Prostate gland (tissue), 2 donors: ENCODE data around the gene UVRAG. TPM values are rescaled to one million over a fixed set of nuclear protein-coding genes. Genes with fewer than 3 reads are reported as not detected.

Source experiments
- DNase-seq: peaks from one replicate; pipeline ENCODE4 v3.0.0-alpha.2; 2019; ENCODE audit warnings: low spot score
- H3K27ac ChIP-seq, 2 donors: fragments of 200-600 bp; sonication (generic); 2 replicates each; pipeline ENCODE4 v1.5.1; 2017 to 2019
- H3K27me3 ChIP-seq: fragments of 200-600 bp; sonication (generic); replicated peaks from 2 replicates; pipeline ENCODE4 v1.5.1; 2019; ENCODE audit not compliant: insufficient read depth
- H3K36me3 ChIP-seq, 2 donors: fragments of 200-600 bp; sonication (generic); 1 replicate in 1 of 2; 2 replicates in 1 of 2; pipeline versions ENCODE4 v1.5.1 to v1.8.1; 2017 to 2019
- H3K4me1 ChIP-seq: fragments of 200-600 bp; sonication (generic); replicated peaks from 2 replicates; pipeline ENCODE4 v1.5.1; 2019
- H3K4me3 ChIP-seq, 2 donors: fragments of 200-600 bp; sonication (generic); 2 replicates each; pipeline ENCODE4 v1.5.1; 2017 to 2019
- H3K9me3 ChIP-seq: fragments of 200-600 bp; sonication (generic); 2 replicates; pipeline ENCODE4 v1.5.1; 2017
- POLR2A ChIP-seq: fragments of 450-650 bp; IDR thresholded peaks from one replicate; pipeline ENCODE4 v1.6.1; 2016; ENCODE audit warnings: antibody characterized with exemption, mild to moderate bottlenecking
- POLR2AphosphoS5 ChIP-seq: sonication (generic); formaldehyde crosslinking; IDR thresholded peaks from one replicate; pipeline ENCODE4 v1.6.1; 2017; ENCODE audit warnings: antibody characterized with exemption
- WGBS: methylation state at CpG from one replicate; pipeline ENCODE4 v1.1.5; 2018; 5-methylcytosine and 5-hydroxymethylcytosine counted together
- intact Hi-C: fragments of 100-400 bp; cut with DNase I; formaldehyde crosslinking; loops from one replicate; pipeline ENCODE4 v1.14.2; 2022
- total RNA-seq, 2 donors: library from RNA; depleted of rRNA; stranded (reverse); fragments of >200 nt; gene quantifications; one replicate each; pipeline ENCODE4 v1.1.0, GENCODE V29; 2016
- TF ChIP-seq, protein P1 (sequence below), 4 experiments: fragments of 200-600 bp in 2 of 4; fragments of 450-650 bp in 2 of 4; sonication (generic) in 2 of 4; IDR thresholded peaks; 1 replicate in 3 of 4; 2 replicates in 1 of 4; pipeline ENCODE4 v1.5.1; 2016 to 2019; ENCODE audit warnings: antibody characterized with exemption in 4 of 4, mild to moderate bottlenecking in 2 of 4, moderate library complexity in 2 of 4

Gene UVRAG
- total RNA-seq, 2 donors from 2014 or later = 13.9 to 25.2 TPM

DNA sequence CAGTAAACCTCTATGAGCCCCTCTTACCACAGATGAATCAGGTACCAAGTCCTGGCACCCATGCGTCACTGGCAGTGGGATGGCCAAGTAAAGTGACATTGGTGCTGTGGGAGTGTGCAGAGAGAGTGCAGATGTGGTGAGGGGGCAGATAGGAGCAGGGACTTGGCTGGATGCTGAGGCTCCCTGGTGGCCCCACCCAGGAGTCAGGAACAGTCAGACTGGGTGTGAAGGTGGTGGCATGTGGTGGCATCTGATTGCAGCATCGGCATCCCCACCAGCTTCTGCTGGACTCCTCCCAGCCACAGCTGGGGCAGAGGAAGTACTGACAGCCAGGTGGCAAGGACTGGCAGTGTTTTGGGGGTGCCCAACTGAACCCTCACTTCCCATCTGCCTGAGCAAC lies 35.0 kb upstream of the UVRAG start:
- TF ChIP-seq, protein P1, sequence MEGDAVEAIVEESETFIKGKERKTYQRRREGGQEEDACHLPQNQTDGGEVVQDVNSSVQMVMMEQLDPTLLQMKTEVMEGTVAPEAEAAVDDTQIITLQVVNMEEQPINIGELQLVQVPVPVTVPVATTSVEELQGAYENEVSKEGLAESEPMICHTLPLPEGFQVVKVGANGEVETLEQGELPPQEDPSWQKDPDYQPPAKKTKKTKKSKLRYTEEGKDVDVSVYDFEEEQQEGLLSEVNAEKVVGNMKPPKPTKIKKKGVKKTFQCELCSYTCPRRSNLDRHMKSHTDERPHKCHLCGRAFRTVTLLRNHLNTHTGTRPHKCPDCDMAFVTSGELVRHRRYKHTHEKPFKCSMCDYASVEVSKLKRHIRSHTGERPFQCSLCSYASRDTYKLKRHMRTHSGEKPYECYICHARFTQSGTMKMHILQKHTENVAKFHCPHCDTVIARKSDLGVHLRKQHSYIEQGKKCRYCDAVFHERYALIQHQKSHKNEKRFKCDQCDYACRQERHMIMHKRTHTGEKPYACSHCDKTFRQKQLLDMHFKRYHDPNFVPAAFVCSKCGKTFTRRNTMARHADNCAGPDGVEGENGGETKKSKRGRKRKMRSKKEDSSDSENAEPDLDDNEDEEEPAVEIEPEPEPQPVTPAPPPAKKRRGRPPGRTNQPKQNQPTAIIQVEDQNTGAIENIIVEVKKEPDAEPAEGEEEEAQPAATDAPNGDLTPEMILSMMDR (IDR thresholded peaks at IDR 0.05) = no peak
- TF ChIP-seq POLR2AphosphoS5 = no peak
- no peak for TF ChIP-seq POLR2A
- Histone ChIP-seq H3K36me3 (no peaks in the 10 kb centered on the region), H3K4me1 (no peaks in the 10 kb centered on the region), H3K9me3 (no peaks in the 10 kb centered on the region), H3K27me3 (no peaks in the 10 kb centered on the region), H3K4me3 (no peak overlapping the region), H3K27ac (no peak overlapping the region)
- WGBS = 75% methylated on average over 2 of the region's 2 CpGs
- intact Hi-C loops = no loop called here
- no peak for DNase-seq

DNA sequence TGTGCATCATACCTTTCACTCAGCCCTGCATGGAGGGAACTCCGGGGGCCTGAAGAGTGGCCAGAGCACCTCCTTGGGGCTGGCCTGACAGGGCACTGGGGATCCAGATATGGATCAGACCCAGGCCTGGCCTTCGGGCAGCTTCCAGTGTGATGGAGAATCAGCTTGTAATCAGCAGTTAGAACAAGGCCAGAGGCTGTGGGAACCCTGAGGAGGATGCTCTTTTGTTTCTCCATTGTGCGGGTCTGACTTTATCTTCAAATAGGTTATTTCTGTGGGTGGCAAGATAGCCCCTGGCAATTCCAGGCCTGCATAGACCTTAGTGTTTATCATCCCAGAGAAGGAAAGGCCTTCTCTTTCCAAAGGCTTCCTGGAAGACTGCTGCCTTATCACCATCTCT lies 34.1 kb upstream of the UVRAG start:
- H3K36me3 ChIP-seq = no peaks in the 10 kb centered on the region
- H3K27ac ChIP-seq = no peak overlapping the region
- TF ChIP-seq POLR2A (no peak), POLR2AphosphoS5 (no peak)
- TF ChIP-seq, protein P1 (IDR thresholded peaks at IDR 0.05) = no peak
- no peaks in the 10 kb centered on the region for H3K27me3 ChIP-seq
- DNase-seq = no peak
- no peaks in the 10 kb centered on the region for H3K4me1 ChIP-seq
- 84% methylated on average over 3 of the region's 3 CpGs for WGBS
- intact Hi-C loops = no loop called here
- H3K4me3 ChIP-seq = no peak overlapping the region
- no peaks in the 10 kb centered on the region for H3K9me3 ChIP-seq

DNA sequence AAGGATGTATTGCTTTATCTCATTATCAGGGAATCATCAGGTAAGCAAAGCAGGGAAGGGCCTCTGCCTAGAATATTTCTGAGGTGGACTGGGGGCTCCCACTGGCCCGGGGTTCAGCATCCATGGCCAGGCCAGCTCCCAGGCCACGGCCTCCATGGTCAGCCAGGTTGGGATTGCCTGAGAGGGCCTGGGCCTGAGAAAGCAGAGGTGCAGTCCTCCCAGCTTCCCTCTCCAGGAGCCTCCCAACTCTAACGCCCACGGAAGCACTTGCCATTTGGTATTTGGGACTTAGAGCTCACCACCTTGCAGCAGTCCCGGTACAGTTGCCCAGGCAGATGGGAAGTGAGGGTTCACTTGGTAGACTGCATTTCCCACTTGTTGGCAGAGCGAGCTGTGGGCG lies 33.7 kb upstream of the UVRAG start:
- WGBS = 90% methylated on average over 7 of the region's 7 CpGs
- H3K4me1 ChIP-seq = no peaks in the 10 kb centered on the region
- no peak overlapping the region for H3K27ac ChIP-seq
- H3K36me3 ChIP-seq = no peaks in the 10 kb centered on the region
- TF ChIP-seq POLR2A = no peak
- TF ChIP-seq, protein P1 (IDR thresholded peaks at IDR 0.05) = no peak
- no peak for TF ChIP-seq POLR2AphosphoS5
- intact Hi-C loops = no loop called here
- no peak overlapping the region for H3K4me3 ChIP-seq
- H3K9me3 ChIP-seq = no peaks in the 10 kb centered on the region
- H3K27me3 ChIP-seq = no peaks in the 10 kb centered on the region
- no peak for DNase-seq

DNA sequence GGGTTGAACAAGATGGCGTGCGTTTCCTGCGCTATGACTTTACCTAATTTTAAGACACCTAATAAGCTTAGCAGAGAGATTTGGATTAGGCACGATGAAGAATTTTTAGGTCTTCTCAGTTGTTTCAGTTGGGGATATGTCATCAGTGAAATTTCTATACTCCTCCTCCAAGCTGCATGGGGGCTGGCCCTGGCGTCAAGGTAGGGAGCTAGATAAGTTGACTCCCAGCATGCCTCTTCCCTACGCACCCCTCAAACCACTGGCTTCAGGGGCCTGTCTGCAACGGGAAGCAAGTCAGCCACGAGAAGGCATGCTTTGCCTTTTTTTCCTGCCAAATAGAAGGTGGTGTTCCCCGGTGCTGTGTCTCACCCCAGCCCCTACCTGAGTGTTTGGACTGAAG lies 33.2 kb upstream of the UVRAG start:
- no peaks in the 10 kb centered on the region for H3K27me3 ChIP-seq
- no peak for DNase-seq
- no peaks in the 10 kb centered on the region for H3K4me1 ChIP-seq
- H3K9me3 ChIP-seq = no peaks in the 10 kb centered on the region
- intact Hi-C loops = no loop called here
- no peak for TF ChIP-seq POLR2A
- TF ChIP-seq, protein P1 (IDR thresholded peaks at IDR 0.05) = no peak
- TF ChIP-seq POLR2AphosphoS5 = no peak
- H3K27ac ChIP-seq = no peak overlapping the region
- no peaks in the 10 kb centered on the region for H3K36me3 ChIP-seq
- WGBS = 85% methylated on average over 9 of the region's 9 CpGs
- no peak overlapping the region for H3K4me3 ChIP-seq

DNA sequence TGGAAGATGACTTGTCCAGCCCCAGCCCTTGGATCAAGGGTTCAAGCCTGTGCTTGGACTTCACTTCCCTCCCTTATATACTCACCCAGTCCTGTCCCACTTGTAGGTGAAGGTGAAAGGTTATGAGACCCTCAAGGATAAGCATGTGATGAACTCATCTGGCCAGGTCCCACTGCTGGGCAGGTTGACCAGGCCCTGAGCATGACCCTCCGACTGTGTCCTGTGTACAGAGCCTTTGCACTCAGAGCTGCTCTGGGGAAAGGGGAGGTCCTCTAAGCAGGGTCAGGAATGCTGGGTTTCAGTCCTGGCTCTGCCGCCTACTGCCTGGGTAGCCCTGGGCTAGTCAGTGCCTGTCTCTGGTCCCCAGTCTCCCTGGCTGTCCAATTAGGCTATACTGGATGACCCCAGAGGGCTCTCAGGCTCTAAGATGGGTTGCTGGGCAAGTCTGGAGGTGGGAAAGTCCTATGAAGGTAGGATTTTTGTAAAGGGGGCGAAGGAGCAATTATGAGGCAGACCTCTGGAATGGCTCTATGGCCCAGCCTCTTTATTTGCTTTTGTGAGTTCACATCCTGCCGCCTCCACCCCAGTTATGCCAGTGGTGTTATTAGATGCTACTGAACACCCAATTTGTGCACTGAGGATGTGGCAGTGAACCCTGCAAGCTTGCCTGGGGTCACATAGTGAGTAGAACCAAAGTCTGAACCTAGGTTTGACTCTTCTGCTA lies 32.3 kb upstream of the UVRAG start:
- H3K27ac ChIP-seq = no peak overlapping the region
- intact Hi-C loops = no loop called here
- H3K4me3 ChIP-seq = no peak overlapping the region
- no peak for DNase-seq
- WGBS = 94% methylated on average over 4 of the region's 4 CpGs
- no peaks in the 10 kb centered on the region for H3K27me3 ChIP-seq
- no peaks in the 10 kb centered on the region for H3K9me3 ChIP-seq
- no peaks in the 10 kb centered on the region for H3K4me1 ChIP-seq
- H3K36me3 ChIP-seq = no peaks in the 10 kb centered on the region
- TF ChIP-seq POLR2A (no peak), POLR2AphosphoS5 (no peak)
- TF ChIP-seq, protein P1 (IDR thresholded peaks at IDR 0.05) = no peak
